T-helper 2 cell (primary cell): ENCODE results near the gene SLC51A.
A peak's percentile ranks its signal among the peaks of the same experiment; 100 is the strongest.
"Not testable (repeated sequence)": the region's sequence is repeated elsewhere in the genome, so short reads cannot be mapped to it uniquely, and the experiment has no call there.

Experiments used
- DNase-seq, 5 experiments: peaks; one replicate each; pipeline versions ENCODE4 v3.0.0 to v3.0.0-alpha.2; 2012 to 2022

Gene SLC51A

GRCh38 chr3:196244166-196244565, 27.8 kb downstream of the SLC51A start:
- not testable (repeated sequence) for DNase-seq

GRCh38 chr3:196246612-196247308, 30.4 kb downstream of the SLC51A start:
- peak in 2 of 5 experiments; percentile 16 to 43 for DNase-seq

GRCh38 chr3:196251918-196252317, 35.6 kb downstream of the SLC51A start:
- no peak for DNase-seq

- no peak for DNase-seq
Measured at GRCh38 chr3:196254376-196255283, 38.3 kb downstream of the SLC51A start.

GRCh38 chr3:196255776-196256175, 39.4 kb downstream of the SLC51A start:
- DNase-seq: no peak

- no peak for DNase-seq
Measured at GRCh38 chr3:196260784-196261183, 44.5 kb downstream of the SLC51A start.

- no peak for DNase-seq
Measured at GRCh38 chr3:196263819-196264218, 47.5 kb downstream of the SLC51A start.

- peak in 1 of 5 experiments; percentile 45 for DNase-seq
Measured at GRCh38 chr3:196268284-196269163, 52.2 kb downstream of the SLC51A start.

- DNase-seq: no peak
Measured at GRCh38 chr3:196270499-196270898, 54.2 kb downstream of the SLC51A start.

- DNase-seq: no peak
Measured at GRCh38 chr3:196272826-196273225, 56.5 kb downstream of the SLC51A start.

GRCh38 chr3:196273655-196274054, 57.3 kb downstream of the SLC51A start:
- peak in 1 of 5 experiments; percentile 42 for DNase-seq

GRCh38 chr3:196274585-196274984, 58.3 kb downstream of the SLC51A start:
- DNase-seq: peak in 3 of 5 experiments; percentile 40 to 95 (median 70)

- DNase-seq: peak in 1 of 5 experiments; percentile 11
Measured at GRCh38 chr3:196275126-196275525, 58.8 kb downstream of the SLC51A start.

GRCh38 chr3:196280689-196281440, 64.5 kb downstream of the SLC51A start:
- DNase-seq: peak in 1 of 5 experiments; percentile 76

GRCh38 chr3:196281962-196282361, 65.6 kb downstream of the SLC51A start:
- no peak for DNase-seq
